ENCODE results near the gene ZFHX3. TPM values are rescaled to one million over a fixed set of nuclear protein-coding genes. Genes with fewer than 3 reads are reported as not detected.
A peak's percentile ranks its signal among the peaks of the same experiment; 100 is the strongest.

Gene ZFHX3
- total and polyA plus RNA-seq, 2 donors from 2014 or later = 2.3 to 29.3 TPM

- intact Hi-C loops (cut with DNase I) = no loop called here
- no peak for TF ChIP-seq CTCF (IDR thresholded peaks at IDR 0.05; ENCODE audit: borderline replicate concordance, extremely low read depth, insufficient read depth)
- H3K4me3 ChIP-seq (ENCODE audit: low read length in 3 of 3) = no peak overlapping the region
- no peaks in the 10 kb centered on the region for H3K9me3 ChIP-seq (ENCODE audit: control insufficient read depth in 2 of 3, insufficient read depth in 1 of 3, low read length in 3 of 3)
- FAIRE-seq (no peak), DNase-seq (no peak)
- H3K27ac ChIP-seq (ENCODE audit: low read depth in 2 of 2, low read length in 2 of 2) = no peak overlapping the region
- peaks cover 0 to 17% (median 9%) of the 10 kb centered on the region in 3 donors for H3K4me1 ChIP-seq (ENCODE audit: control insufficient read depth in 2 of 3, insufficient read depth in 2 of 3, low read depth in 1 of 3, low read length in 3 of 3)
- H3K27me3 ChIP-seq (ENCODE audit: control insufficient read depth, insufficient read depth, low read length) = no peaks in the 10 kb centered on the region
- no peak overlapping the region for H3K9ac ChIP-seq (ENCODE audit: low read length in 3 of 3)
- no peaks in the 10 kb centered on the region for H3K36me3 ChIP-seq (ENCODE audit: control insufficient read depth in 2 of 3, insufficient read depth in 3 of 3, low read length in 3 of 3)
These were observed 6.3 kb downstream of the ZFHX3 start for GRCh38 chr16:73041676-73042075.

DNA sequence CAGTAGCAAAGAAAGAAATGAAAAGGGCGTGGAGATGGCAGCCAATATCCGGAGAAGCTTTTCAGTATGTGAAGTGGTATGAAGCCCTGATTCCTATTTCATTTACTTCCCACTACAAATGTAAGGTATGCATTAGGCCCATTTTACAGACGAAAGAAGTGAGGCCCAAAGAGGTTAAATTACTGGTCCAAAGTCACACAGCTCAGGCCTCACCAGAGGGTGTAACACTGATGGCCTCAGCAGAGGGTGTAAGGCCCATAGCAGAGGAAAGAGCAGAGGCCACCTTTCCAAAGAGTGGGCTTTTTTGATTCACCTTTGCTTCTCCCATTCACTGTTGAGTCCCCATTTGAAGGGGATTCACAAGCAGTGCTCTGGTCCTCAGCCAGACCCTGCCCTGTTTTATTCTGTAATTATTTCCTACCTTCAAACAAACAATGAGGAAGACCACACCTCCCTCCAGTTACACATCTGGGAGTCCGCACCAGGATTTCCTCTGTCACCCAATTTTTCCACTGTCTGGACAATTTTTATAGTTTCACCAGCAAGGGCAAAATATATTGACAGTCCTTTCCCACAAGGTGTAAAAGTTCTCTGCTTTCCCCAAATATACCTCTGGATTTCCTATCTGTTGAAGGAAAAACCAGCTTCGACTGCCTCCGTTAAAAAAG, 7.1 kb downstream of the ZFHX3 start:
- TF ChIP-seq CTCF (IDR thresholded peaks at IDR 0.05; ENCODE audit: borderline replicate concordance, extremely low read depth, insufficient read depth) = no peak
- DNase-seq (no peak), FAIRE-seq (no peak)
- H3K4me1 ChIP-seq (ENCODE audit: control insufficient read depth in 2 of 3, insufficient read depth in 2 of 3, low read depth in 1 of 3, low read length in 3 of 3) = peaks cover 0 to 18% (median 5%) of the 10 kb centered on the region in 3 donors
- H3K4me3 ChIP-seq (ENCODE audit: low read length in 3 of 3) = no peak overlapping the region
- H3K27ac ChIP-seq (ENCODE audit: low read depth in 2 of 2, low read length in 2 of 2) = no peak overlapping the region
- intact Hi-C loops (cut with DNase I) = no loop called here
- H3K9me3 ChIP-seq (ENCODE audit: control insufficient read depth in 2 of 3, insufficient read depth in 1 of 3, low read length in 3 of 3) = no peaks in the 10 kb centered on the region
- H3K9ac ChIP-seq (ENCODE audit: low read length in 3 of 3) = no peak overlapping the region
- no peaks in the 10 kb centered on the region for H3K27me3 ChIP-seq (ENCODE audit: control insufficient read depth, insufficient read depth, low read length)
- no peaks in the 10 kb centered on the region for H3K36me3 ChIP-seq (ENCODE audit: control insufficient read depth in 2 of 3, insufficient read depth in 3 of 3, low read length in 3 of 3)

DNA sequence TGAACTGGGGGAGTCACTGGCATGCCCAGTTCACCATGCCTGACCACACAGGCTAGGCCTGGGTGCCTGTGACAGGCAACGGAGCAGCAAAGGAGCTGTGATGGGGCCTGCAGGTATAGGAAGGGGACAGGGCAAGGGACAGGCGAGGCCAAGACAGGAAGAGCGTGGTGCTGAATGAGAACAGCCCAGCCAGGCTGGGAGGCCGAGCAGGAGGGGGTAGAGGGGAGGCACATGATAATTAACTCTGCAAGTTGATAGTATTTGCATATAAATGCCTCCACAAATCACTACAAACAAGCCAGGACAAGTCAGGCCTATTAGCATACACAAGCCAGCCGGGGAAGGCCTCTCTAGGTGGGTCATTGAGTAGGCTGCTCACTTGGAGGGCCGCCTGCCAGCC, 7.8 kb downstream of the ZFHX3 start:
- Histone ChIP-seq H3K4me1 (ENCODE audit: control insufficient read depth in 2 of 3, insufficient read depth in 2 of 3, low read depth in 1 of 3, low read length in 3 of 3) (peaks cover 0 to 19% (median 5%) of the 10 kb centered on the region in 3 donors), H3K9me3 (ENCODE audit: control insufficient read depth in 2 of 3, insufficient read depth in 1 of 3, low read length in 3 of 3) (no peaks in the 10 kb centered on the region), H3K27ac (ENCODE audit: low read depth in 2 of 2, low read length in 2 of 2) (peak overlapping the region; percentile 36 to 57), H3K36me3 (ENCODE audit: control insufficient read depth in 2 of 3, insufficient read depth in 3 of 3, low read length in 3 of 3) (no peaks in the 10 kb centered on the region), H3K4me3 (ENCODE audit: low read length in 3 of 3) (no peak overlapping the region), H3K9ac (ENCODE audit: low read length in 3 of 3) (no peak overlapping the region), H3K27me3 (ENCODE audit: control insufficient read depth, insufficient read depth, low read length) (no peaks in the 10 kb centered on the region)
- intact Hi-C loops (cut with DNase I) = no loop called here
- TF ChIP-seq CTCF (IDR thresholded peaks at IDR 0.05; ENCODE audit: borderline replicate concordance, extremely low read depth, insufficient read depth) = no peak
- DNase-seq (peak in 2 of 5 donors; percentile 56 to 63), FAIRE-seq (no peak)

All from kidney (tissue), 14 donors.